Suprapubic skin (tissue), 4 donors: ENCODE data around the gene IL13RA1.

Experiments
- EP300 ChIP-seq: sonication (generic); formaldehyde crosslinking; IDR thresholded peaks from one replicate; pipeline ENCODE4 v1.6.1; 2017; ENCODE audit warnings: antibody characterized with exemption
- POLR2A ChIP-seq, 2 donors: fragments of 450-650 bp; IDR thresholded peaks; one replicate each; pipeline ENCODE4 v1.6.1; 2017; ENCODE audit warnings: antibody characterized with exemption in 2 of 2, mild to moderate bottlenecking in 2 of 2, moderate library complexity in 2 of 2
- POLR2AphosphoS5 ChIP-seq, 3 donors: sonication (generic); formaldehyde crosslinking; IDR thresholded peaks; one replicate each; pipeline ENCODE4 v1.6.1; 2017; ENCODE audit warnings: antibody characterized with exemption in 3 of 3
- TF ChIP-seq, protein P1 (sequence below), 2 donors: fragments of 200-600 bp in 1 of 2; fragments of 450-650 bp in 1 of 2; sonication (generic) in 1 of 2; IDR thresholded peaks; one replicate each; pipeline ENCODE4 v1.5.1; 2016 to 2019; ENCODE audit warnings: antibody characterized with exemption in 2 of 2, mild to moderate bottlenecking in 1 of 2, moderate library complexity in 1 of 2

DNA sequence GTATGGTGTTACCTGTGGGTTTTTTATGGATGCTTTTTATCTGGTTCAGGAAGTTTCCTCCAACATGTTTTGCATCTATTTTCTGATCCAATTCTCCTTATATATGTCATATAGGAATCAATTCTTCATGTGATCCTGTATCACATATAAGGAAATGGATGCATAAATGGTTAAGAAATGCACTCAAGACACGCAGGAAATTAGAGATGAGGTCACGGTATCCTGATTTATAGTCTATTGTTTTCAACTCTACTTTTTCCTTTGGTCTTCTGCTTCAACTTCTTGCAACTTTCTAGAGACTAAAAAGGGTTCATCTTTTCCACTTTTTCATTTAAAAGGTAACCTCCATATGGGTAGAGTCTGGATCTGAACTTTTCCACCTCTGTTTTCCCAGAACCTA is 33.6 kb upstream of the IL13RA1 start:
- TF ChIP-seq, protein P1, sequence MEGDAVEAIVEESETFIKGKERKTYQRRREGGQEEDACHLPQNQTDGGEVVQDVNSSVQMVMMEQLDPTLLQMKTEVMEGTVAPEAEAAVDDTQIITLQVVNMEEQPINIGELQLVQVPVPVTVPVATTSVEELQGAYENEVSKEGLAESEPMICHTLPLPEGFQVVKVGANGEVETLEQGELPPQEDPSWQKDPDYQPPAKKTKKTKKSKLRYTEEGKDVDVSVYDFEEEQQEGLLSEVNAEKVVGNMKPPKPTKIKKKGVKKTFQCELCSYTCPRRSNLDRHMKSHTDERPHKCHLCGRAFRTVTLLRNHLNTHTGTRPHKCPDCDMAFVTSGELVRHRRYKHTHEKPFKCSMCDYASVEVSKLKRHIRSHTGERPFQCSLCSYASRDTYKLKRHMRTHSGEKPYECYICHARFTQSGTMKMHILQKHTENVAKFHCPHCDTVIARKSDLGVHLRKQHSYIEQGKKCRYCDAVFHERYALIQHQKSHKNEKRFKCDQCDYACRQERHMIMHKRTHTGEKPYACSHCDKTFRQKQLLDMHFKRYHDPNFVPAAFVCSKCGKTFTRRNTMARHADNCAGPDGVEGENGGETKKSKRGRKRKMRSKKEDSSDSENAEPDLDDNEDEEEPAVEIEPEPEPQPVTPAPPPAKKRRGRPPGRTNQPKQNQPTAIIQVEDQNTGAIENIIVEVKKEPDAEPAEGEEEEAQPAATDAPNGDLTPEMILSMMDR (IDR thresholded peaks at IDR 0.05), result no peak
- TF ChIP-seq POLR2AphosphoS5 (IDR thresholded peaks at IDR 0.05) (no peak), POLR2A (IDR thresholded peaks at IDR 0.05) (no peak), EP300 (no peak)
